ENCODE results near the gene CSHL1.
"Not testable (repeated sequence)": the region's sequence is repeated elsewhere in the genome, so short reads cannot be mapped to it uniquely, and the experiment has no call there.

CSHL1 gene

DNA sequence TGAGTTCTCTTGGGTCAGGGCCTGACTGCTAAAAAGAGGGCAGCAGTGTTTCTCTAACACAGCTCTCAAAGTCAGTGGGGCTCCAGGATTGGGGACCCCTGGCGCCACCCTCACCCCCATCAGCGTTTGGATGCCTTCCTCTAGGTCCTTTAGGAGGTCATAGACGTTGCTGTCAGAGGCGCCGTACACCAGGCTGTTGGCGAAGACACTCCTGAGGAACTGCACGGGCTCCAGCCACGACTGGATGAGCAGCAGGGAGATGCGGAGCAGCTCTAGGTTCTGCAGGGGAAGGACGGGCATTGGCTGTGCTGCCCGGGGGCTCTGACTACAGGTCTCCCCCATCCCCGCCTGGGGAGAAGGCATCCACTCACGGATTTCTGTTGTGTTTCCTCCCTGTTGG is 6.6 kb upstream of the CSHL1 start:
- DNase-seq: no peak

DNA sequence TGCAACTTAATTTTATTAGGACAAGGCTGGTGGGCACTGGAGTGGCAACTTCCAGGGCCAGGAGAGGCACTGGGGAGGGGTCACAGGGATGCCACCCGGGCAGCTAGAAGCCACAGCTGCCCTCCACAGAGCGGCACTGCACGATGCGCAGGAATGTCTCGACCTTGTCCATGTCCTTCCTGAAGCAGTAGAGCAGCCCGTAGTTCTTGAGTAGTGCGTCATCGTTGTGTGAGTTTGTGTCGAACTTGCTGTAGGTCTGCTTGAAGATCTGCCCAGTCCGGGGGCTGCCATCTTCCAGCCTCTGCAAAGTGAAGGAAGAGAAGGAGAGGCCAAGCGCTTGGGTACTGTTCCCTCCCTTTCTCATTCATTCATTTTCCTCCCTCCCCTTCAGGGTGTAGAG is 6.1 kb upstream of the CSHL1 start:
- not testable (repeated sequence) for DNase-seq

DNA sequence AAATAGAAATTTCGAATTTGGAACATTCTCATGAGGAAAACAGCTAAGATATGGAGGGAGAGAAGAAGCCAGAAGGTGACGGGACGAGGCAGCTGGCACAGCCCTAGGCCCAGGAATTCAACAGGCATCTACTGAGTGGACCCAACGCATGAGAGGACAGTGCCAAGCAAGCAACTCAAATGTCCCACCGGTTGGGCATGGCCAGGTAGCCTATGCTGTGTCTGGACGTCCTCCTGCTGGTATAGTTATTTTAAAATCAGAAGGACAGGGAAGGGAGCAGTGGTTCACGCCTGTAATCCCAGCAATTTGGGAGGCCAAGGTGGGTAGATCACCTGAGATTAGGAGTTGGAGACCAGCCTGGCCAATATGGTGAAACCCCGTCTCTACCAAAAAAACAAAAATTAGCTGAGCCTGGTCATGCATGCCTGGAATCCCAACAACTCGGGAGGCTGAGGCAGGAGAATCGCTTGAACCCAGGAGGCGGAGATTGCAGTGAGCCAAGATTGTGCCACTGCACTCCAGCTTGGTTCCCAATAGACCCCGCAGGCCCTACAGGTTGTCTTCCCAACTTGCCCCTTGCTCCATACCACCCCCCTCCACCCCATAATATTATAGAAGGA is 5.6 kb upstream of the CSHL1 start:
- no peak for DNase-seq

DNA sequence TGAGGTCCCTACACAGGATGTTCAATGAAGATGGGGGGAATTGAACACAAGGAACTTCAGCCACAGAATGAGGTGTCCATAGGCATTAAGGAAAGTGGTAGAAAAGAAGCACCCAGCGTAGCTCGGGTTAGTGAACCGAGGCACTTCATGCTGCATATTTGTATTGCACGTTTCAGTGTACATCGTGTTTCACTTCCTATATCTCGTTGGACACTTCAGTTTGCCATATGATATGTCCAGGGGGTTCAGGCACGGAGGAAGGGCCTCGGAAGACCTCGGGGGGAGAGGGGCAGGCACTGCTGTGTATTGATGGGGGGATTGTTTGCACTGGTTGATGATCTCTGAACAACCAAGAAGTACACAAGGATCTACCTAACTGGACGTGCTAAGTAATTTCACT is 4.7 kb upstream of the CSHL1 start:
- not testable (repeated sequence) for DNase-seq

DNA sequence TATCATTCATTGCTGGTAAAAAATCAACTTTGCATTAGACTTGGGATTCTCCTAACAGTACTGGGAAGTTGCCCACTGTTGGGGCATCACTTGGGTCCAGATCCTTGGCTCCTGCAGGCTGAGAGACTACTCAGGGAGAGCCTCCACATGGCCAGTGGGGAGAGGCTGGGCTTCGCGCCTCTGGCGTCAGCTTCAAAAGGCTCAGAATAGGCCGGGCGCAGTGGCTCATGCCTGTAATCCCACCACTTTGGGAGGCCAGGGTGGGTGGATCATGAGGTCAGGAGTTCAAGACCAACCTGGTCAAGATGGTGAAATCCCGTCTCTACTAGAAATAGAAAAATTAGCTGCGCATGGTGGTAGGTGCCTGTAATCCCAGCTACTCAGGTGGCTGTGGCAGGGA is 3.4 kb upstream of the CSHL1 start:
- DNase-seq: no peak

DNA sequence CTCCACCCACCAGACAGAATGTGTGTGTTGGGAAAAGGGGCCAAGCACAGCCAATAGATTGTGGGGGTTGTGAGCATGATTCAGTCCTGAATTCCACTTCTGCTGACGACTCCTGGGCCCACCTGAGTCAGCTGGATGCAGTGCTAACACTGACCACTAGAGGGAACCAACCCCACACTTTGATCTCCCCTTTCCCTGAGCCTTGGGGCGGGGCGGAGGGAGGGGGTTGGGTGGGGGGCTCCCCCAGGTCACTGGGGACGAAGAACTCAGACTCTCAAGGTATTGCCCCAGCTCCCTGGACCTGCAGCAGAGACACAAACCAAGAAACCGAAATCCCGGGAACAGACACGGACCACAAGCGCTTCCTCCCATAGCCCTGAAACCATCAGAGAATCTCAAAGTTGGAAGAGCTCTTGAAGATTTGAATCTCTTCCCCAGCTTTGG is 621 bp upstream of the CSHL1 start:
- peak; percentile 78 to 82 for DNase-seq

DNA sequence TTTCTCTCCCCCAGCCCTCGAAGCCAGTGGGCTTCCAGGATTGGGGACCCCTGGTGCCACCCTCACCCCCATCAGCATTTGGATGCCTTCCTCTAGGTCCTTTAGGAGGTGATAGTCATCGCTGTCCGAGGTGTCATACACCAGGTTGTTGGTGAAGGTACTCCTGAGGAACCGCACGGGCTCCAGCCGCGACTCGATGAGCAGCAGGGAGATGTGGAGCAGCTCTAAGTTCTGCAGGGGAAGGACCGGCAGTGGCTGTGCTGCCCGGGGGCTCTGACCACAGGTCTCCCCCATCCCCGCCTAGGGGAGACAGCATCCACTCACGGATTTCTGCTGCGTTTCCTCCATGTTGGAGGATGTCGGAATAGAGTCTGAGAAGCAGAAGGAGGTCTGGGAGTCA is 962 bp downstream of the CSHL1 start:
- no peak for DNase-seq

DNA sequence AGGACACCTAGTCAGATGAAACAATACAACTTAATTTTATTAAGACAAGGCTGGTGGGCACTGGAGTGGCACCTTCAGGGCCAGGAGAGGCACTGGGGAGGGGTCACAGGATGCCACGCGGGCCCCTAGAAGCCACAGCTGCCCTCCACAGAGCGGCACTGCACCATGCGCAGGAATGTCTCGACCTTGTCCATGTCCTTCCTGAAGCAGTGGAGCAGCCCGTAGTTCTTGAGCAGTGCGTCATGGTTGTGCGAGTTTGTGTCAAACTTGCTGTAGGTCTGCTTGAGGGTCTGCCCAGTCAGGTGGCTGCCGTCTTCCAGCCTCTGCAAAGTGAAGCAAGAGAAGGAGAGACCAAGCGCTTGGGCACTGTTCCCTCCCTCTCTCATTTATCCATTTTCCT is 1.5 kb downstream of the CSHL1 start:
- DNase-seq: not testable (repeated sequence)

DNA sequence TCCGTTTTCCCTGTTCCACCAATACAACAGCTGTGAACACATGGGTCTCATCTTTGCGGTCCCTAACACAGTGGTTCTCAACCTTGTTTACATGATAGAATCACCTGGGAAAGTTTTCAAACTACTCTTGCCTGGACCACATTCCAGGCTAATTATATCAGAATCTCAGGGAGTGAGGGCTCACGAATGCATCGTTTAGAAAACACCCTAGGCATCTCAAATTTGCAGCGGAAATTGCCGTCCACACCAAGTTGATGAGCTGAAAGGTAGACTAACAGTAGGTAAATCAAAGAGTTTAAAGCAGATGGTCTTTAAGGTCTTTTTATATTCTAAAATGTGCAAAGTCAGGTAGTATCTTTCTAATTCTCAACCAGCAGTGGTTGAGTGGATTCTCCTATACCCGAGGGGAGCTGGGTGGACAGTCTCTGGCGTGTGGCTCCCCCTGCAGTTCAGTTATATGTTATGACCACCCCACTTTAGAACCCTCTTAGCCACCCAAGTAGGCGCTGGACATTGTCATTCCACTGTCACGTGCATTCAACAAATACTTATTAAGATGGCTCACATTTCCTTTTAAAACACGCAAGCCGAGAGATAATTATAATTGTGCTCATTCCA is 3.8 kb downstream of the CSHL1 start:
- DNase-seq: peak in 1 of 2 experiments; percentile 42

DNA sequence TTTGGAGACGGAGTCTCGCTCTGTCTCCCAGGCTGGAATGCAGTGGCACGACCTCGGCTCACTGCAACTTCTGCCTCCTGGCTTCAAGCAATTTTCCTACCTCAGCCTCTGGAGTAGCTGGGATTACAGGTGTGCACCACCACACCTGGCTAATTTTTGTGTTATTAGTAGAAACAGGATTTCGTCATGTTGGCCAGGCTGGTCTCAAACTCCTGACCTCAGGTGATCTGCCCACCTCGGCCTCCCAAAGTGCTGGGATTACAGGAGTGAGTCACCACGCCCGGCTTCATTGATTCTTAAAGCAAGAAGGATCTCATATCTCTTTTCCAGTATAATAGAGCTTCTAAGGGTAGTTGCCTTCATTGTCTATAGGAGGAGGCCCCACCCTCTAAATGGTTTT is 6.3 kb downstream of the CSHL1 start:
- not testable (repeated sequence) for DNase-seq

DNA sequence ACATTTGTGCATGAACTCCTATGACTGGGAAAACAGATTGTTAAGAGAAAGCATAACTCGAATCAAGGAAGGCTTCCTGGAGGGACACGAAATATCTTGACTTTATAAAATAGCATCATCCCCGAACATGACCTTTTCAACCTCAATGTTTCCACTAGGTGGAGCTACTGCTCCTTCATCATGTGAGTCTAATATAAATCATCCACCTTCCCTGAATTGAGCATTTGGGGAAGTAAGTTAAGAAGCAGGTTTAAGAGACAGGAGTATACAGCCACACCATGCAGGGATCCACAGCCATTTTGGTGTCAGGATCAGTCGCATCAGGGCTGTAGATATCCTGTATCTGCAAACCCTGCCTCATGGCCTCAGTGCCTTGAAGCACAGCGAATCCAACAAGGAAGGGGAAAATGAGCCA is 7.3 kb downstream of the CSHL1 start:
- not testable (repeated sequence) for DNase-seq

DNA sequence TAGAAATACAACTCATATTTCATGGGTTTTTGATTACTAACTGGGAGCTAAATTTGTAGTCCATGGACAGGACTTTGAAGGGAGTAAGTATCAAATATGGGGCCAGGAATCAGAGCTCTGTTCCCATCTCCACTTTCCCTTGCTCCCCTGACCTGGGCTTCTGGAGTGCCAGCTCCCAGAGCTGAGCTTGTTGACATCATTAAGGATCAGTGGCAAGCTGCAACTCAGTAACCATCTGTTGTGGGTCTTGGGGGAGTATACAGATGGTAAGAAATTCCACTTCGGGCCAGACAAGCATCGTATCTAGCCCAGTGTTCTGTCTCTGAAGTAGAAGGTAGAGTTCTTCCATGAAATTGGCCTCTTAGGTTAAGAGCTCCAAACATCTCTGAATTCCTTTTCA is 9.1 kb downstream of the CSHL1 start:
- not testable (repeated sequence) for DNase-seq

DNA sequence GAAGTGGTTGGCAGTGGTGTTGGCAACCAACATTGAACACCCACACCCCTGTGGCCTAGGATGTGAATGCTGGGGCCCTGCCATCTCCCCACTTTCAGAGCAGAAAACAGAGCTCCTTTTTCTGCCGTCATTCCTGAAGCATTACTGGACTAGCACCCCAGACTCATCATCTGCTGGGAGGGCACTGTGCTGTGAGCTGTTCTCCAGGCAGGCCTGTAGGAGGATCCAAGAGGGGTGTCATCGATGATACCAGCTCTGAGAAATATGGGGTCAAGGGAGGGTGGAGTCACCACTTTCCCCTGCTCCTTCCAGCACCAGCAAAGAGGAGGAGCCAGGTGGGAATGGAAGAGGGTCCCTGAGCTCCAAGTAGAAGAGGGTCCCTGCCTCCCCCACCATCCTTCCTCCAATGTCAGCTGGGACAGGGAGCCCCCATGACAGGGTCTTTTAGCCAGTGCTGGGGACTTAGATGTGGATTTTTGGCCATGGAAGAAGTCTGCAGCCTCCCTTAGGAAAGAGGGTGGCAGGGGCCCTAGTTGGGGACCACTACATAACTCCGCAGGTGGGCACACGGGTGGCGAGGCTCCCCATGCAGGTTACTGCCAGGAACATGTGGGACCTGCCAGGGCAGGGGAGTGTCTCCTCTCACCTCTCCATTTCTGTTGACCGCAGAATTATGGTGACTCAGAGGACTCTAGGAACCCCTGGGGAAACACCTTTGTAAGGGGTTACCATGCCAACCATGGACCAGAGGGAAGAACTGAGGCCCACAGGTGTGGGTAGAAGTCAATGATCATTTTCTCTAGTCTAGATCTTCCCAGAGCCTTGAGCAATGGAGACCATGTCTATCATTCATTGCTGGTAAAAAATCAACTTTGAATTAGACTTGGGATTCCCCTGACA is 11.9 kb downstream of the CSHL1 start:
- DNase-seq: peak; percentile 46 to 62

DNA sequence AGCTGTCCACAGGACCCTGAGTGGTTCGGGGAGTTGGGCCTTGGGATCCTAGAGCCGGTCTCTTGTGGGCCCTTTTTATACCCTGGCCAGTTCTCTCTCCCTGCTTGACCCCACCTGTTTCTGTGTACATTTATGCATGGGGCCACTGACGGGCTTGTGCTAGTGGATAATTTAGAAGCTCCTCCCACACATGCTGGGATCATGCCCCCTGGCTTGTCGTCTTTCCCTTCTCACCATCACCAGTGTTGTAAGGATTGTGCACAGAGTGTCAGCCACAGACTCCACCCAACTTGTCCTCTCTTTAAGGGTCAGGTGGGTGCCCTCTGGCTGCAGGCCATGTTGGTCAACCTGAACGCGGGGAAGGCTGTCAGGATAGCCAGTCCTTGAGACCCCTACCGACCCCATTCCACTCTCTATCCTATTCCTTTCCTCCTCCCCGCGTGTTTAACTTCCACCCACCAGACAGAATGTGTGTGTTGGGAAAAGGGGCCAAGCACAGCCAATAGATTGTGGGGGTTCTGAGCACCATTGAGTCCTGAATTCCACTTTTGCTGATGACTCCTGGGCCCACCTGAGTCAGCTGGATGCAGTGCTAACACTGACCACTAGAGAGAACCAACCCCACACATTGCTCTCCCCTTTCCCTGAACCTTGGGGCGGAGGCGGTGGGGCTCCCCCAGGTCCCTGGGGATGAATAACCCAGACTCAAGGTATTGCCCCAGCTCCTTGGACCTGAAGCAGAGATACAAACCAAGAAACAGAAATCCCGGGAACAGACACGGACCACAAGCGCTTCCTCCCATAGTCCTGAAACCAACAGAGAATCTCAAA is 14.3 kb downstream of the CSHL1 start, which contains the start of gene CSH1:
Gene CSH1 (minus strand): TSS at position 51 of the 831 bp plus-strand sequence. CDS start 63 bp downstream, outside the sequence.
- not testable (repeated sequence) for DNase-seq

DNA sequence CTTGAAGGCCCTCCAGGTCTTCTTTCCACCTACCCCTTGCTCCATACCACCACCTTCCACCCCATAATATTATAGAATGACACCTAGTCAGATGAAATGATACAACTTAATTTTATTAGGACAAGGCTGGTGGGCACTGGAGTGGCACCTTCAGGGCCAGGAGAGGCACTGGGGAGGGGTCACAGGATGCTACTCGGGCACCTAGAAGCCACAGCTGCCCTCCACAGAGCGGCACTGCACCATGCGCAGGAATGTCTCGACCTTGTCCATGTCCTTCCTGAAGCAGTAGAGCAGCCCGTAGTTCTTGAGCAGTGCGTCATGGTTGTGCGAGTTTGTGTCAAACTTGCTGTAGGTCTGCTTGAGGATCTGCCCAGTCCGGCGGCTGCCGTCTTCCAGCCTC is 16.2 kb downstream of the CSHL1 start:
- not testable (repeated sequence) for DNase-seq

DNA sequence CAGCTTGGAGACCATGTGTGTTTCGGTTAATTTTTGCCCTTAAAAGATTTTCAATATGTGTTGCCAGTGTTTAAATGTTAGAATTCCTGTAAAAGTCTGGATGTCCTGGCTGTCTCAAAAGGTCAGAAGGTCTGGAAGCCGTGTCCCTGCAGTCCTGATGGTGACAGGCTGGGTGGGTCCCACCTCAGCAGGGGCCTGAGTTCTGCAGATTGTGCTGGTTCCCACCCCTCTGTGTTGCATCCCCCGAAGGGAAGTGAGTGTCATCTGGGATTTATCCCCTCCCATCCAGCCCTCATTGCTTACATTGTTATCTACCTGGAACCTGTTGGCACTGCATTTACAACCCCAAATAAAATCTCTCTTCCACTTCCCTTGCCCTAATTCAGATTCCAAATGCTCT is 17.0 kb downstream of the CSHL1 start:
- not testable (repeated sequence) for DNase-seq

DNA sequence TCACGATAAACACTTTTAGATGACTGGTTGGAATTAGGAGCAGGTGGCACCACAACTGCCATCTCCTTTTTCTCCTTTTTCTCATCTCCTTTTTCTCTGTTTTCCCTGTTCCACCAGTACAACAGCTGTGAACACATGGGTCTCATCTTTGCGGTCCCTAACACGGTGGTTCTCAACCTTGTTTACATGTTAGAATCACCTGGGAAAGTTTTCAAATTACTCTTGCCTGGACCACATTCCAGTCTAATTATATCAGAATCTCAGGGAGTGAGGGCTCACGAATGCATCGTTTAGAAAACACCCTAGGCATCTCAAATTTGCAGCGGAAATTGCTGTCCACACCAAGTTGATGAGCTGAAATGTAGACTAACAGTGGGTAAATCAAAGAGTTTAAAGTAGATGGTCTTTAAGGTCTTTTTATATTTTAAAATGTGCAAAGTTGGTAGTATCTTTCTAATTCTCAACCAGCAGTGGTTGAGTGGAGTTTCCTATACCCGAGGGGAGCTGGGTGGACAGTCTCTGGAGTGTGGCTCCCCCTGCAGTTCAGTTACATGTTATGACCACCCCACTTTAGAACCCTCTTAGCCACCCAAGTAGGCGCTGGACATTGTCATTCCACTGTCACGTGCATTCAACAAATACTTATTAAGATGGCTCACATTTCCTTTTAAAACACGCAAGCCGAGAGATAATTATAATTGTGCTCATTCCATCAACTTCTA is 18.6 kb downstream of the CSHL1 start:
- DNase-seq: not testable (repeated sequence)

DNA sequence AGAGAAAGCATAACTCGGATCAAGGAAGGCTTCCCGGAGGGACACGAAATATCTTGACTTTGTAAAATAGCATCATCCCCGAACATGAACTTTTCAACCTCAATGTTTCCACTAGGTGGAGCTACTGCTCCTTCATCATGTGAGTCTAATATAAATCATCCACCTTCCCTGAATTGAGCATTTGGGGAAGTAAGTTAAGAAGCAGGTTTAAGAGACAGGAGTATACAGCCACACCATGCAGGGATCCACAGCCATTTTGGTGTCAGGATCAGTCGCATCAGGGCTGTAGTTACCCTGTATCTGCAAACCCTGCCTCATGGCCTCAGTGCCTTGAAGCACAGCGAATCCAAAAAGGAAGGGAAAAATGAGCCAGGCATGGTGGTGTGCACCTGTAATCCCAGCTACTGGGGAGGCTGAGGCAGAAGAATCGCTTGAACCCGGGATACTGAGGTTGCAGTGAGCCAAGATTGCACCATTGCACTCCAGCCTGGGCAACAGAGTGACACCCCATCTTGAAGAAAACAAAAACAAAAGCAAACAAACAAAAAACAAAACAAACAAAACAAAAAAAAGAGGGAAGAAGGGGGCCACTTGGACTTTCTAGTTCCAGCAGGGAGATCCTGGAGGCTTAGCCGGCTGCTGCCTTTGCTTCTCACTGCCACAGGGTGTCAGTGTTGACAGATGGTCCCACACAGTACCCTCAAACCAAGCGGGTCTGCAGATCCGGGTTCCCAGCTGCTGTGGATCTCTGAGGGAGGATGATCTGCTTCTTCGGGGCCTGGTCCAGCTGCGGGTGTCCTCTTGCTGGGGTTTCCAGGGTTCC is 21.8 kb downstream of the CSHL1 start:
- DNase-seq: not testable (repeated sequence)

DNA sequence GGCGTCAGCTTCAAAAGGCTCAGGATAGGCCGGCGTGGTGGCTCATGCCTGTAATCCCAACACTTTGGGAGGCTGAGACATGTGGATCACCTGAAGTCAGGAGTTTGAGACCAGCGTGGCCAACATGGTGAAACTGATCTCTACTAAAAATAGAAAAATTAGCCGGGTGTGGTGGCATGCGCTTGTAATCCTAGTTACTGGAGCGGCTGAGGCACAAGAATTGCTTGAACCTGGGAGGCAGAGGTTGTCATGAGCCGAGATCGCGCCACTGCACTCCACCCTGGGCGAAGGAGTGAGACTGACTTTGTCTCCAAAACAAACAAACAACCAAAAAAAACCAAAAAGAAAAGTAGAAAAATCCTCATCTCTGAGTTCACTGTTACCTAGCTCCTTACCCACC is 25.9 kb downstream of the CSHL1 start:
- DNase-seq: not testable (repeated sequence)

DNA sequence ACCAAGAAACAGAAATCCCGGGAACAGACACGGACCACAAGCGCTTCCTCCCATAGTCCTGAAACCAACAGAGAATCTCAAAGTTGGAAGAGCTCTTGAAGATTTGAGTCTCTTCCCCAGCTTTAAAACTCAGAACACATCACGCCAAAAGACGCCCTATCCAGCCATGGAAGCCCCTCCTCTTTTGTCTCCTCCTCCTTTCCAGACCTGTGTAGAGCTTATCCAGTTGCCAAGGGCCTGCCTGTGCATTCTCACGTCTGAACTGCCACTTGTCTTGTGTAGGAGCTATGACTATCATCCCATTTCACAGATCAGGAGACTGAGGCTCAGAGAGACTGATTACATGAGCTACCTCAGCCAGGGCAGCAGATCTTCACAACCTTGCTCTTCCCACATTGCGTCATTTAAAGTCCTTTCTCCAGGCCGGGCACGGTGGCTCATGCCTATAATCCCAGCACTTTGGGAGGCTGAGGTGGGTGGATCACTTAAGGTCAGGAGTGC is 28.4 kb downstream of the CSHL1 start:
- DNase-seq: not testable (repeated sequence)

Data from activated T-cell treated with anti-CD3 and anti-CD28 coated beads, Interleukin-2, amount 50 U/mL, for 48 hours (primary cell).